ENCODE results near the gene LRRC23. TPM values are rescaled to one million over a fixed set of nuclear protein-coding genes. Genes with fewer than 3 reads are reported as not detected.
"Not testable (repeated sequence)": the region's sequence is repeated elsewhere in the genome, so short reads cannot be mapped to it uniquely, and the experiment has no call there.

Gene LRRC23
- total and polyA plus RNA-seq, 2 donors (not counting 1 experiment from before 2014, with no cell fraction given) = 5.3 to 14.4 TPM

GRCh38 chr12:6889775-6890573, 14.6 kb upstream of the LRRC23 start:
- H3K9me3 ChIP-seq (ENCODE audit: control extremely low read depth in 1 of 3, control insufficient read depth in 2 of 3, insufficient read depth in 1 of 3, low read length in 2 of 3); H3K9me3 Mint-ChIP-seq (ENCODE audit: insufficient read depth); H3K36me3 ChIP-seq (replicated peaks in 1 of 2; ENCODE audit: control extremely low read depth in 1 of 2, control insufficient read depth in 1 of 2, extremely low read depth in 1 of 2, insufficient read depth in 2 of 2, low read length in 1 of 2); H3K4me3 ChIP-seq (ENCODE audit: control extremely low read depth in 1 of 5, extremely low read depth in 1 of 5, insufficient read depth in 1 of 5, low read depth in 2 of 5, low read length in 4 of 5); H3K9ac ChIP-seq (ENCODE audit: low read length); DNase-seq; H3K27me3 ChIP-seq (replicated peaks in 1 of 4; ENCODE audit: control extremely low read depth in 1 of 4, control insufficient read depth in 3 of 4, insufficient read depth in 4 of 4, low read length in 3 of 4); intact Hi-C loops (cut with micrococcal nuclease); H3K27ac ChIP-seq (ENCODE audit: low read length in 2 of 2); H4K20me1 ChIP-seq (ENCODE audit: control insufficient read depth, insufficient read depth, low read length, poor library complexity, severe bottlenecking); CTCF ChIA-PET; H3K79me2 ChIP-seq (ENCODE audit: control insufficient read depth, insufficient read depth, low read length); ATAC-seq (ENCODE audit: low read depth); H3K27me3 Mint-ChIP-seq: not testable (repeated sequence)
- H3K4me1 Mint-ChIP-seq = peaks cover 15% of the 10 kb centered on the region
- 93% methylated on average over 12 of the region's 21 CpGs for WGBS (ENCODE audit: insufficient coverage)
- H2AFZ ChIP-seq (ENCODE audit: insufficient read depth, low read depth, low read length, poor library complexity, severe bottlenecking) = peak overlapping the region; percentile 74
- POLR2A ChIA-PET = interaction anchor here (1.3 kb wide), 1 partner anchor 16 kb away, joined by 3 read pairs; no protein-coding TSS in a partner anchor
- H3K4me2 ChIP-seq (replicated peaks; ENCODE audit: low read depth, low read length, poor library complexity, severe bottlenecking) = peak overlapping the region; percentile 75
- peak overlapping the region; percentile 87 for H3K4me3 Mint-ChIP-seq
- H3K4me1 ChIP-seq (ENCODE audit: control insufficient read depth in 2 of 2, insufficient read depth in 2 of 2, low read length in 2 of 2) = peaks cover 9 to 13% of the 10 kb centered on the region in 2 donors
- H3K27ac Mint-ChIP-seq = peak overlapping the region; percentile 91

GRCh38 chr12:6890789-6891645, 13.6 kb upstream of the LRRC23 start:
- Histone ChIP-seq H4K20me1 (ENCODE audit: control insufficient read depth, insufficient read depth, low read length, poor library complexity, severe bottlenecking) (no peaks in the 10 kb centered on the region), H3K4me3 (ENCODE audit: control extremely low read depth in 1 of 5, extremely low read depth in 1 of 5, insufficient read depth in 1 of 5, low read depth in 2 of 5, low read length in 4 of 5) (peak overlapping the region; percentile 61 to 79 (median 76)), H3K27ac (ENCODE audit: low read length in 2 of 2) (peak overlapping the region; percentile 93 to 94), H2AFZ (ENCODE audit: insufficient read depth, low read depth, low read length, poor library complexity, severe bottlenecking) (peak overlapping the region; percentile 79), H3K27me3 (replicated peaks in 1 of 4; ENCODE audit: control extremely low read depth in 1 of 4, control insufficient read depth in 3 of 4, insufficient read depth in 4 of 4, low read length in 3 of 4) (no peaks in the 10 kb centered on the region), H3K9me3 (ENCODE audit: control extremely low read depth in 1 of 3, control insufficient read depth in 2 of 3, insufficient read depth in 1 of 3, low read length in 2 of 3) (no peaks in the 10 kb centered on the region), H3K4me2 (replicated peaks; ENCODE audit: low read depth, low read length, poor library complexity, severe bottlenecking) (peak overlapping the region; percentile 75), H3K9ac (ENCODE audit: low read length) (peak overlapping the region; percentile 68), H3K36me3 (replicated peaks in 1 of 2; ENCODE audit: control extremely low read depth in 1 of 2, control insufficient read depth in 1 of 2, extremely low read depth in 1 of 2, insufficient read depth in 2 of 2, low read length in 1 of 2) (no peaks in the 10 kb centered on the region), H3K79me2 (ENCODE audit: control insufficient read depth, insufficient read depth, low read length) (peaks cover 4% of the 10 kb centered on the region), H3K4me1 (ENCODE audit: control insufficient read depth in 2 of 2, insufficient read depth in 2 of 2, low read length in 2 of 2) (peaks cover 9 to 13% of the 10 kb centered on the region in 2 donors)
- Mint-ChIP-seq H3K27ac (peak overlapping the region; percentile 91), H3K4me1 (peaks cover 15% of the 10 kb centered on the region), H3K9me3 (ENCODE audit: insufficient read depth) (no peaks in the 10 kb centered on the region), H3K27me3 (no peaks in the 10 kb centered on the region), H3K4me3 (peak overlapping the region; percentile 87)
- DNase-seq (peak; percentile 98), ATAC-seq (ENCODE audit: low read depth) (peak; percentile 95)
- intact Hi-C loops (cut with micrococcal nuclease) = loop anchor here (1.0 kb wide), 8 partner anchors 13 to 138 kb away; partner anchors contain the start of genes EMG1, LPCAT3, LRRC23 and MLF2
- CTCF ChIA-PET = interaction anchor here (0.7 to 2.7 kb wide), 26 partner anchors 9 to 338 kb away, joined by 3 to 77 read pairs (median 5); partner anchors contain the start of genes C12orf57, CDCA3, ENO2 and LPCAT3
- POLR2A ChIA-PET = interaction anchor here (0.6 to 1.6 kb wide), 13 partner anchors 9 to 78 kb away, joined by 3 to 30 read pairs (median 4); partner anchors contain the start of genes C12orf57, CDCA3, ENO2 and RNU7-1
- WGBS (ENCODE audit: insufficient coverage) = 2% methylated on average over 62 of the region's 68 CpGs
- TF ChIP-seq EZH2 (IDR thresholded peaks at IDR 0.05; ENCODE audit: borderline replicate concordance, insufficient read depth, low read depth, low read length, poor library complexity, severe bottlenecking) = no peak
- TF ChIP-seq, protein P1, sequence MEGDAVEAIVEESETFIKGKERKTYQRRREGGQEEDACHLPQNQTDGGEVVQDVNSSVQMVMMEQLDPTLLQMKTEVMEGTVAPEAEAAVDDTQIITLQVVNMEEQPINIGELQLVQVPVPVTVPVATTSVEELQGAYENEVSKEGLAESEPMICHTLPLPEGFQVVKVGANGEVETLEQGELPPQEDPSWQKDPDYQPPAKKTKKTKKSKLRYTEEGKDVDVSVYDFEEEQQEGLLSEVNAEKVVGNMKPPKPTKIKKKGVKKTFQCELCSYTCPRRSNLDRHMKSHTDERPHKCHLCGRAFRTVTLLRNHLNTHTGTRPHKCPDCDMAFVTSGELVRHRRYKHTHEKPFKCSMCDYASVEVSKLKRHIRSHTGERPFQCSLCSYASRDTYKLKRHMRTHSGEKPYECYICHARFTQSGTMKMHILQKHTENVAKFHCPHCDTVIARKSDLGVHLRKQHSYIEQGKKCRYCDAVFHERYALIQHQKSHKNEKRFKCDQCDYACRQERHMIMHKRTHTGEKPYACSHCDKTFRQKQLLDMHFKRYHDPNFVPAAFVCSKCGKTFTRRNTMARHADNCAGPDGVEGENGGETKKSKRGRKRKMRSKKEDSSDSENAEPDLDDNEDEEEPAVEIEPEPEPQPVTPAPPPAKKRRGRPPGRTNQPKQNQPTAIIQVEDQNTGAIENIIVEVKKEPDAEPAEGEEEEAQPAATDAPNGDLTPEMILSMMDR (IDR thresholded peaks at IDR 0.05) = peak; percentile 90

Measured in B cell (primary cell).